HepG2 (cell line): ENCODE data around the gene DMPK. TPM values are rescaled to one million over a fixed set of nuclear protein-coding genes. Genes with fewer than 3 reads are reported as not detected.
A peak's percentile ranks its signal among the peaks of the same experiment; 100 is the strongest.

Experiments
- ATAC-seq: fragments of 200-7000 bp; cut with Tn5 transposase; 3 replicates; pipeline ENCODE4 v1.9.1; 2020; ENCODE audit warnings: mild to moderate bottlenecking, moderate library complexity
- BruUV-seq: library from RNA; stranded (reverse); fragments of 400-500 nt; replicated peaks from 2 replicates; lab custom pipeline; 2021; lab: Mats Ljungman, UMichigan
- CTCF ChIA-PET: fragments of 300-600 bp; formaldehyde crosslinking; extraction: SDS; loops from one replicate; lab custom pipeline; 2021; ENCODE audit warnings: low total read pairs, inconsistent platforms, low intra/inter-chr PET ratio; lab: Yijun Ruan, JAX
- POLR2A ChIA-PET: fragments of 350-600 bp; sonication (Branson Sonifier 250); formaldehyde crosslinking; loops from one replicate; lab custom pipeline; 2020; ENCODE audit warnings: antibody characterized with exemption, inconsistent platforms; lab: Yijun Ruan, JAX
- DNase-seq: peaks from one replicate; pipeline ENCODE4 v3.0.0-alpha.2; 2015; ENCODE audit warnings: low spot score
- FAIRE-seq: peaks from 3 replicates; lab custom pipeline; 2011; peaks lifted over from hg19 to GRCh38; lab: Jason Lieb, UNC
- H2AFZ ChIP-seq: one replicate; pipeline ENCODE4 v1.6.1; 2011; ENCODE audit warnings: low read length, inconsistent platforms
- H3K27ac ChIP-seq: fragments of 300-600 bp; 3 replicates; pipeline ENCODE4 v1.8.0; 2011; ENCODE audit warnings: mixed run types, mild to moderate bottlenecking, mixed read lengths, low read length, inconsistent platforms; ENCODE audit not compliant: insufficient read depth; ENCODE audit errors: extremely low read length
- H3K27me3 ChIP-seq, 2 experiments: fragments of 200-600 bp in 1 of 2; 2 replicates in 1 of 2; 3 replicates in 1 of 2; pipeline versions ENCODE4 v1.6.0 to v1.8.0; 2011; ENCODE audit warnings: low read length in 2 of 2, mild to moderate bottlenecking in 2 of 2, moderate library complexity in 2 of 2, inconsistent platforms in 1 of 2; ENCODE audit not compliant: insufficient read depth in 2 of 2, control insufficient read depth in 1 of 2
- H3K36me3 ChIP-seq, 2 experiments: fragments of 200-600 bp in 1 of 2; replicated peaks in 1 of 2; 2 replicates in 1 of 2; 3 replicates in 1 of 2; pipeline versions ENCODE4 v1.5.1 to v1.8.0; 2011; ENCODE audit warnings: low read length in 2 of 2, inconsistent platforms in 1 of 2; ENCODE audit not compliant: insufficient read depth in 2 of 2, control insufficient read depth in 1 of 2
- H3K4me1 ChIP-seq: 2 replicates; pipeline ENCODE4 v1.5.1; 2012; ENCODE audit warnings: low read length, inconsistent platforms; ENCODE audit not compliant: insufficient read depth
- H3K4me2 ChIP-seq: 2 replicates; pipeline ENCODE4 v1.6.0; 2011; ENCODE audit warnings: low read depth, low read length, inconsistent platforms
- H3K4me3 ChIP-seq, 3 experiments: fragments of 200-600 bp in 1 of 3; sonication (generic), shearing (Covaris generic) in 1 of 3; replicated peaks in 1 of 3; 2 replicates each; pipeline ENCODE4 v1.5.1; 2011 to 2016; ENCODE audit warnings: low read length in 3 of 3, inconsistent platforms in 2 of 3, low read depth in 2 of 3, mild to moderate bottlenecking in 2 of 3, control low read depth in 1 of 3, mixed read lengths in 1 of 3; ENCODE audit not compliant: insufficient read depth in 1 of 3
- H3K79me2 ChIP-seq: one replicate; pipeline ENCODE4 v1.6.1; 2011; ENCODE audit warnings: low read length, inconsistent platforms; ENCODE audit not compliant: insufficient read depth
- H3K9ac ChIP-seq: 2 replicates; pipeline ENCODE4 v1.6.0; 2011; ENCODE audit warnings: mild to moderate bottlenecking, low read depth, low read length, inconsistent platforms; ENCODE audit not compliant: insufficient read depth
- H3K9me3 ChIP-seq: 2 replicates; pipeline ENCODE4 v1.5.1; 2012; ENCODE audit warnings: mild to moderate bottlenecking, low read length
- H4K20me1 ChIP-seq: 2 replicates; pipeline ENCODE4 v1.6.0; 2011; ENCODE audit warnings: inconsistent platforms, mild to moderate bottlenecking, low read length, moderate library complexity; ENCODE audit not compliant: insufficient read depth
- CSRNP1 ChIP-seq: sonication (generic); formaldehyde crosslinking; IDR thresholded peaks from 2 replicates; pipeline ENCODE4 v1.8.1; 2023; ENCODE audit warnings: mild to moderate bottlenecking, missing genetic modification reagents
- GATAD2A ChIP-seq: IDR thresholded peaks from 2 replicates; pipeline ENCODE4 v1.6.1; 2016
- HNRNPL ChIP-seq: fragments of 200-400 bp; formaldehyde crosslinking; IDR thresholded peaks from 2 replicates; pipeline ENCODE4 v1.6.1; 2017; ENCODE audit warnings: mild to moderate bottlenecking, low read depth, low read length
- KDM3A ChIP-seq: IDR thresholded peaks from 2 replicates; pipeline ENCODE4 v1.6.1; 2018; ENCODE audit warnings: low read depth, missing compliant biosample characterization
- MATR3 ChIP-seq: sonication (generic); formaldehyde crosslinking; IDR thresholded peaks from 2 replicates; pipeline ENCODE4 v1.4.0; 2020; ENCODE audit warnings: missing genetic modification reagents
- NFYB ChIP-seq: sonication (generic); formaldehyde crosslinking; IDR thresholded peaks from 2 replicates; pipeline ENCODE4 v1.4.0; 2020; ENCODE audit warnings: missing genetic modification reagents
- SALL1 ChIP-seq: sonication (generic); formaldehyde crosslinking; IDR thresholded peaks from 2 replicates; pipeline ENCODE4 v1.8.0; 2022; ENCODE audit warnings: mild to moderate bottlenecking, missing genetic modification reagents
- SPEN ChIP-seq: sonication (generic); formaldehyde crosslinking; IDR thresholded peaks from 2 replicates; pipeline ENCODE4 v1.5.1; 2020; ENCODE audit warnings: low read depth, mild to moderate bottlenecking, missing genetic modification reagents
- ZNF280D ChIP-seq: sonication (generic); formaldehyde crosslinking; IDR thresholded peaks from 2 replicates; pipeline ENCODE4 v1.5.1; 2020; ENCODE audit warnings: mild to moderate bottlenecking, missing genetic modification reagents
- whole genome bisulfite sequencing: methylation state at CpG from one replicate; pipeline ENCODE4 v1.1.6; 2017; ENCODE audit warnings: low lambda C conversion rate; 5-methylcytosine and 5-hydroxymethylcytosine counted together
- in situ Hi-C: cut with HindIII; loops from 2 replicates; pipeline ENCODE4 v1.10.0; 2017; ENCODE audit warnings: low pct_unique_long_range_greater_than_20kb; ENCODE audit not compliant: extremely low pct_ligation_motif_present
- intact Hi-C: fragments of 100-400 bp; cut with micrococcal nuclease; formaldehyde crosslinking; loops from one replicate; pipeline ENCODE4 v1.10.0; 2022; ENCODE audit not compliant: unreplicated experiment
- polyA plus RNA-seq, 8 experiments: library from polyadenylated mRNA; depleted of rRNA in 3 of 8; stranded (reverse) in 7 of 8; unstranded in 1 of 8; fragments of >200 nt; fragmentation: Illumina TruSeq in 4 of 8; extraction: Trizol in 4 of 8; gene quantifications; 2 replicates each; pipeline versions ENCODE4 v1.2.1 to v1.2.3, GENCODE V29; 2011 to 2016; ENCODE audit warnings: low read depth in 4 of 8, missing spikeins in 1 of 8, mixed read lengths in 1 of 8; ENCODE audit not compliant: insufficient read depth in 1 of 8
- total RNA-seq, 5 experiments: library from RNA; depleted of rRNA; stranded (reverse); fragments of >200 nt; fragmentation: Illumina TruSeq; extraction: Trizol; gene quantifications; 2 replicates each; pipeline ENCODE4 v1.2.3, GENCODE V29; 2016; ENCODE audit warnings: low read depth in 1 of 5

Gene DMPK
- total and polyA plus RNA-seq, 2 of the 13 experiments (the other 11 are each of a cell fraction or from before 2014, with no cell fraction given) = 5.3 to 8.8 TPM

GRCh38 chr19:45798995-45799517 is 16.8 kb upstream of the DMPK start (continued):
- TF ChIP-seq HNRNPL (no peak), GATAD2A (CRISPR knock-in tag) (0 out of 2 replicates have a peak, but pooled peaks have one; percentile 39), SALL1 (CRISPR knock-in tag) (peak; percentile 28; the same call in 1 of the 2 replicates), ZNF280D (CRISPR knock-in tag) (no peak)

GRCh38 chr19:45794627-45795026 is 12.3 kb upstream of the DMPK start:
- in situ Hi-C loops (no loop called here), intact Hi-C loops (no loop called here)
- FAIRE-seq (no peak), DNase-seq (no peak), ATAC-seq (no peak)
- Histone ChIP-seq H3K27ac (no peak overlapping the region), H3K4me2 (no peak overlapping the region), H2AFZ (no peak overlapping the region), H3K4me1 (peaks cover 29% of the 10 kb centered on the region), H3K36me3 (peaks cover 4 to 5% of the 10 kb centered on the region in 2 experiments; a peak in 2 of 5 replicates), H3K79me2 (peaks cover 14% of the 10 kb centered on the region), H3K9ac (no peak overlapping the region), H3K27me3 (peaks cover 0 to 9% of the 10 kb centered on the region in 2 experiments; a peak in 1 of 5 replicates), H3K4me3 (no peak overlapping the region), H3K9me3 (no peaks in the 10 kb centered on the region), H4K20me1 (no peaks in the 10 kb centered on the region)
- no TSS peak for BruUV-seq
- ChIA-PET CTCF (no interaction called here), POLR2A (no interaction called here)
- 30% methylated on average over 2 of the region's 2 CpGs for whole genome bisulfite sequencing
- no peak for TF ChIP-seq CSRNP1
- no peak for TF ChIP-seq KDM3A (CRISPR knock-in tag)
- no peak for TF ChIP-seq MATR3 (CRISPR knock-in tag)
- no peak for TF ChIP-seq SPEN (CRISPR knock-in tag)
- no peak for TF ChIP-seq NFYB (CRISPR knock-in tag)
